Kidney (tissue), 14 donors: ENCODE data around the gene XKR8. TPM values are rescaled to one million over a fixed set of nuclear protein-coding genes. Genes with fewer than 3 reads are reported as not detected.

ENCODE experiments used
- DNase-seq, 5 donors: peaks; one replicate each; pipeline ENCODE4 v3.0.0-alpha.2; 2013 to 2020
- FAIRE-seq: peaks from 2 replicates; lab custom pipeline; 2012; peaks lifted over from hg19 to GRCh38; lab: Jason Lieb, UNC
- H3K27ac ChIP-seq, 2 donors: one replicate each; pipeline ENCODE4 v1.7.0; 2013; ENCODE audit warnings: low read depth in 2 of 2, low read length in 2 of 2, inconsistent platforms in 1 of 2
- H3K27me3 ChIP-seq: one replicate; pipeline ENCODE4 v1.7.1; 2013; ENCODE audit warnings: low read length, inconsistent platforms; ENCODE audit not compliant: control insufficient read depth, insufficient read depth
- H3K36me3 ChIP-seq, 3 donors: one replicate each; pipeline versions ENCODE4 v1.7.0 to v1.7.1; 2013; ENCODE audit warnings: low read length in 3 of 3, control low read depth in 1 of 3, inconsistent platforms in 1 of 3; ENCODE audit not compliant: insufficient read depth in 3 of 3, control insufficient read depth in 2 of 3
- H3K4me1 ChIP-seq, 3 donors: one replicate each; pipeline versions ENCODE4 v1.7.0 to v1.7.1; 2013; ENCODE audit warnings: low read length in 3 of 3, inconsistent platforms in 1 of 3, low read depth in 1 of 3; ENCODE audit not compliant: control insufficient read depth in 2 of 3, insufficient read depth in 2 of 3
- H3K4me3 ChIP-seq, 3 donors: one replicate each; pipeline versions ENCODE4 v1.7.0 to v1.8.1; 2013; ENCODE audit warnings: low read length in 3 of 3, control low read depth in 1 of 3, inconsistent platforms in 1 of 3
- H3K9ac ChIP-seq, 3 donors: one replicate each; pipeline versions ENCODE4 v1.7.0 to v1.7.1; 2013; ENCODE audit warnings: low read length in 3 of 3, control low read depth in 1 of 3, inconsistent platforms in 1 of 3
- H3K9me3 ChIP-seq, 3 donors: one replicate each; pipeline versions ENCODE4 v1.7.0 to v1.7.1; 2013; ENCODE audit warnings: low read length in 3 of 3, control low read depth in 1 of 3, inconsistent platforms in 1 of 3; ENCODE audit not compliant: control insufficient read depth in 2 of 3, insufficient read depth in 1 of 3
- CTCF ChIP-seq: IDR thresholded peaks from 3 replicates; pipeline ENCODE4 v1.5.1; 2012; ENCODE audit warnings: mild to moderate bottlenecking, moderate library complexity, borderline replicate concordance; ENCODE audit not compliant: insufficient read depth; ENCODE audit errors: extremely low read depth
- intact Hi-C: fragments of 100-400 bp; cut with DNase I; formaldehyde crosslinking; loops from one replicate; pipeline ENCODE4 v1.11.1; 2022
- polyA plus RNA-seq: library from polyadenylated mRNA; stranded (reverse); fragments of 350-450 nt; fragmentation: Illumina TruSeq; extraction: RNeasy Lipid Tissue Mini Kit (QIAGEN cat#74804); gene quantifications from one replicate; pipeline ENCODE4 v1.2.3, GENCODE V29; 2014; ENCODE audit warnings: low read depth, low replicate concordance; ENCODE audit not compliant: insufficient read depth
- total RNA-seq: library from RNA; stranded (reverse); fragmentation: NEBNext Ultra II Directional; extraction: Animal tissue kit (Norgen Biotek cat#: 25700); gene quantifications from one replicate; pipeline ENCODE4 v1.2.1, GENCODE V29; 2021
- donor health status: control.
- donor health status: control.
- donor health status: control.
- donor health status: control.
- donor health status: control.
- donor health status: DM: yes; HTN: yes; CAD: no.
- donor health status: Normal renal cell carcinoma (clear cell type).

The XKR8 gene
- total and polyA plus RNA-seq, 2 donors from 2014 or later = 8.2 to 9.1 TPM

GRCh38 chr1:27931759-27932158 is 28.0 kb upstream of the XKR8 start:
- FAIRE-seq (no peak), DNase-seq (no peak)
- Histone ChIP-seq H3K27me3 (no peaks in the 10 kb centered on the region), H3K9ac (no peak overlapping the region), H3K27ac (no peak overlapping the region), H3K4me1 (peaks cover 0 to 6% (median 0%) of the 10 kb centered on the region in 3 donors), H3K9me3 (no peaks in the 10 kb centered on the region), H3K4me3 (no peak overlapping the region), H3K36me3 (no peaks in the 10 kb centered on the region)
- intact Hi-C loops = no loop called here
- TF ChIP-seq CTCF = no peak

- FAIRE-seq = no peak
- TF ChIP-seq CTCF = peak; percentile 3
- intact Hi-C loops = no loop called here
- H3K4me1 ChIP-seq = peaks cover 0 to 6% (median 0%) of the 10 kb centered on the region in 3 donors
- no peaks in the 10 kb centered on the region for H3K9me3 ChIP-seq
- peak within 1 kb of the TSS; percentile 50 to 68 (median 59) for H3K4me3 ChIP-seq
- peak; percentile 75 to 88 (median 82) for DNase-seq
- H3K9ac ChIP-seq = peak within 1 kb of the TSS; percentile 13 to 62 (median 34)
- no peaks in the 10 kb centered on the region for H3K27me3 ChIP-seq
- H3K27ac ChIP-seq = peak within 1 kb of the TSS in 1 of 2 donors; percentile 23
- H3K36me3 ChIP-seq = no peaks in the 10 kb centered on the region
These were observed 24.8 kb upstream of the XKR8 start, which contains the start of gene SMPDL3B for GRCh38 chr1:27934818-27935549. Gene SMPDL3B (plus strand): TSS chr1:27935000. CDS start chr1:27935184, 184 bp downstream.

- peak overlapping the region in 1 of 3 donors; percentile 62 for H3K9ac ChIP-seq
- no peak for TF ChIP-seq CTCF
These were observed 24.1 kb upstream of the XKR8 start for GRCh38 chr1:27935721-27936120.

More at GRCh38 chr1:27935721-27936120, 24.1 kb upstream of the XKR8 start:
- DNase-seq (peak in 2 of 5 donors; percentile 10 to 59), FAIRE-seq (no peak)
- peaks cover 0 to 6% (median 0%) of the 10 kb centered on the region in 3 donors for H3K4me1 ChIP-seq
- no peaks in the 10 kb centered on the region for H3K9me3 ChIP-seq
- H3K27me3 ChIP-seq = no peaks in the 10 kb centered on the region
- H3K36me3 ChIP-seq = no peaks in the 10 kb centered on the region
- H3K27ac ChIP-seq = no peak overlapping the region
- intact Hi-C loops = no loop called here
- H3K4me3 ChIP-seq = peak overlapping the region; percentile 11 to 68 (median 59)
